Right lobe of liver (tissue), 6 donors: Measurements from ENCODE around the gene TFEB. TPM values are rescaled to one million over a fixed set of nuclear protein-coding genes. Genes with fewer than 3 reads are reported as not detected.

Source experiments
- ATAC-seq, 4 donors: fragments of 200-7000 bp; cut with Tn5 transposase; one replicate each; pipeline ENCODE4 v1.9.1; 2020; ENCODE audit warnings: mild to moderate bottlenecking in 4 of 4, moderate library complexity in 4 of 4
- DNase-seq, 3 donors: peaks; one replicate each; pipeline ENCODE4 v3.0.0-alpha.2; 2020
- H3K27ac ChIP-seq, 3 donors: fragments of 200-600 bp; one replicate each; pipeline ENCODE4 v1.8.0; 2022
- H3K27me3 ChIP-seq, 2 donors: fragments of 200-600 bp; one replicate each; pipeline ENCODE4 v1.8.0; 2022
- H3K36me3 ChIP-seq, 4 donors: fragments of 200-600 bp; sonication (generic) in 1 of 4; one replicate each; pipeline versions ENCODE4 v1.5.1 to v1.8.0; 2017 to 2022; ENCODE audit warnings: control low read depth in 1 of 4
- H3K4me1 ChIP-seq, 4 donors: fragments of 200-600 bp; sonication (generic) in 1 of 4; one replicate each; pipeline versions ENCODE4 v1.5.1 to v1.8.0; 2017 to 2022; ENCODE audit warnings: control low read depth in 1 of 4
- H3K4me3 ChIP-seq, 3 donors: fragments of 200-600 bp; one replicate each; pipeline ENCODE4 v1.8.0; 2022
- H3K9me3 ChIP-seq, 4 donors: fragments of 200-600 bp; sonication (generic) in 1 of 4; one replicate each; pipeline versions ENCODE4 v1.5.1 to v1.8.0; 2017 to 2022; ENCODE audit warnings: control low read depth in 1 of 4
- CTCF ChIP-seq, 4 donors: fragments of 200-600 bp in 3 of 4; fragments of 450-650 bp in 1 of 4; IDR thresholded peaks; one replicate each; pipeline versions ENCODE4 v1.5.1 to v1.8.0; 2016 to 2022; ENCODE audit warnings: antibody characterized with exemption in 4 of 4, mild to moderate bottlenecking in 2 of 4
- POLR2A ChIP-seq: fragments of 450-650 bp; IDR thresholded peaks from one replicate; pipeline ENCODE4 v1.6.1; 2017; ENCODE audit warnings: antibody characterized with exemption, mild to moderate bottlenecking
- WGBS: methylation state at CpG from one replicate; pipeline ENCODE4 v1.1.6; 2018; ENCODE audit warnings: low coverage, low lambda C conversion rate; ENCODE audit not compliant: insufficient coverage; ENCODE audit errors: missing lambda C conversion rate; 5-methylcytosine and 5-hydroxymethylcytosine counted together
- intact Hi-C, 2 donors: fragments of 100-400 bp; cut with DNase I; formaldehyde crosslinking; loops; one replicate each; pipeline versions ENCODE4 v1.11.2 to v1.14.1; 2022
- total RNA-seq, 6 experiments: library from RNA; depleted of rRNA in 2 of 6; stranded (reverse); fragments of >200 nt in 2 of 6; fragmentation: NEBNext Ultra II Directional in 3 of 6; extraction: Animal tissue kit (Norgen Biotek cat#: 25700) in 3 of 6; gene quantifications; one replicate each; pipeline versions ENCODE4 v1.1.0 to v1.2.4, GENCODE V29; 2016 to 2023
- donor health status: DM: no; HTN: yes; CAD: no.
- donor health status: DM: no; HTN: no; CAD: no.
- donor health status: DM: no; HTN: no; CAD: no.
- donor health status: DM: no; HTN: yes; CAD: no.
- donor health status: DM: no; HTN: yes; CAD: no.

The TFEB gene
- total RNA-seq, 6 experiments from 2014 or later: 4.5 to 9.2 (median 6.6) TPM

DNA sequence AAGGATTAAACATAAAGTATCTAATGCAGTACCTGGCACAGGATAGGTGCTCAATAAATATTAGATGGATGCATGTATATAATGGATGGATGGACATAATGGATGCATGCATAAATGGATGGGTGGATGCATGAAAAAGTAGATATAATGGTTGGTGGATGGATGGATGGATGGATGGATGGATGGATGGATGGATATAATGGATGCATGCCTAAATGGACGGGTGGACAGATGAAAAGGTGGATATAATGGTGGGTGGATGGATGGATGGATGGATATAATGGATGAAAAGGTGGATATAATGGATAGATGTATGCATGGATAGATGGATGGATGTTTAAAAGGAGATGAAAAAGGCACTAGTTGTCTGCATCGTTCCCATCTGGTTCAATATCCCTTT is 26.0 kb downstream of the TFEB start:
- no peak for ATAC-seq
- Histone ChIP-seq H3K4me1 (peaks cover 0 to 25% (median 10%) of the 10 kb centered on the region in 4 donors), H3K9me3 (no peaks in the 10 kb centered on the region), H3K27ac (no peak overlapping the region), H3K27me3 (no peaks in the 10 kb centered on the region), H3K4me3 (no peak overlapping the region), H3K36me3 (no peaks in the 10 kb centered on the region)
- TF ChIP-seq CTCF (IDR thresholded peaks at IDR 0.05) (no peak), POLR2A (no peak)
- intact Hi-C loops: no loop called here
- 90% methylated on average over 2 of the region's 2 CpGs for WGBS
- no peak for DNase-seq

GRCh38 chr6:41708856-41709255 is 26.6 kb downstream of the TFEB start:
- H3K9me3 ChIP-seq: no peaks in the 10 kb centered on the region
- H3K27ac ChIP-seq: no peak overlapping the region
- 100% methylated on average over 3 of the region's 3 CpGs for WGBS
- no peak for ATAC-seq
- intact Hi-C loops: no loop called here
- H3K27me3 ChIP-seq: no peaks in the 10 kb centered on the region
- peaks cover 0 to 25% (median 10%) of the 10 kb centered on the region in 4 donors for H3K4me1 ChIP-seq
- TF ChIP-seq POLR2A (no peak), CTCF (IDR thresholded peaks at IDR 0.05) (no peak)
- DNase-seq: peak in 1 of 3 donors; percentile 9
- no peak overlapping the region for H3K4me3 ChIP-seq
- H3K36me3 ChIP-seq: no peaks in the 10 kb centered on the region

DNA sequence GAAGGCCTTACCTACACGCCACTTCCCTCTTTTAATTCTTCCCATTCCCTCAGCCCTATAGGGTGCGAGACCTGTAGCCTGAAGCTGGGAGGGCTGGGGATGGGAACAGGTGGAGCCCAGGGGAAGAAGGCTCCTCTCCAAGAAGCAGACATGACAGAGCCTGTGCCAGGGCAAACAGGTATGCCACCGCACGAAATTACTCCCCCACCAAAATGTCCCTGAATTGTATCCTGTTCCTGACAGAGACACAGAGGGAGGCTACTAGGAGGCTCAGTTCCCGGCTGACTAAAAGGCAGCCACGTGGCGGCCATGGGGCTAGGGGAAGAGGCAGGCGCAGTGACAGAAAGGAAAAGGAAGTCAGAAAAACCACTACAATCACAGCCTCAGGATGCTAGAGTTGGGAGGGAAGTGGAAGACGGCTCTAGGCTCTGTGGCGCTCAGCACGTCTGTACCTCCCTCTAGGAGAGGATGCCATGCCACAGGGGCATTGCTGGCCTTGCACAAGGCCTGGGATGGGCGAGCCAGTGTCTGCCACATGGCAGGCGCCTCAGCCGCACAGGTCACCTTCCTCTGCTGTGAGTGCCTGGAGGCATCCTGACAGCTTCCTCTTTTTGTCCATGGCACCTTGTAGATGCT is 27.7 kb downstream of the TFEB start:
- 60% methylated on average over 8 of the region's 14 CpGs for WGBS
- H3K9me3 ChIP-seq: no peaks in the 10 kb centered on the region
- intact Hi-C loops: no loop called here
- H3K27ac ChIP-seq: peak overlapping the region in 1 of 3 donors; percentile 8
- H3K27me3 ChIP-seq: no peaks in the 10 kb centered on the region
- H3K4me1 ChIP-seq: peaks cover 0 to 13% (median 4%) of the 10 kb centered on the region in 4 donors
- TF ChIP-seq POLR2A (no peak), CTCF (IDR thresholded peaks at IDR 0.05) (no peak)
- peak; percentile 5 to 38 (median 24) for ATAC-seq
- H3K36me3 ChIP-seq: no peaks in the 10 kb centered on the region
- peak in 2 of 3 donors; percentile 48 to 63 for DNase-seq
- no peak overlapping the region for H3K4me3 ChIP-seq

DNA sequence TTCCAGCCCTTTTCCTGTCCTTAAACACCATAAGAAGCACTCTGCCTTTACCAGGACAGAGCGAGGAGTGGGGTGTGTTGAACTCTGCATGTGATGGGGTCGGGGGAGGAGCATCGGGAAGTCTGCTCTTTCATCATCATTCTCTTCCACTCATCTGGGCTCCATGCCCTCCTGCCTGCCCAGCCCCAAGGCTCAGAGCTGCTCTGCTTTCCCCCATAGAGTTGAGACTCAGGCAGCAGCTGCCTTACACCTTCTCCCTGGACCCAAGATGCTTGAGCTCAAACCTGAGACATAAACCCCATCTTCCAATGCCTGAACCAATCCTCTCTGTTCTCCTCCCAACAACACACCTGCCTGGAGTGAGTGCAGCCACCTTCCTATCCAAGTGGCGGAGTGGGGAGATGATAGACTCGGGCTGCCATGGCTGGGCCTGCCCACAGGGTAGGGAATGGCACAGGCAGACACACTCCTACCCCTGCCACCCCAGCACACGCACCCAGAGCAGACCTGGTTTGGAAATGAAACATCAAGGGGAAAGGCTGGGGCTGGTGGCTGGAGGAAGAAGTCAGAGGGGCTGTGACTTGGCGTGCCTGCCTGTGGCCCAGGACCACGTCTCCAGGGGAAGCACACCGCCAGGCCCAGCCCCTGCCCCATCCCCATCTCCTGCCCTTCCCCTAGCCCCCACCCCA is 28.4 kb downstream of the TFEB start:
- intact Hi-C loops: no loop called here
- DNase-seq (peak in 1 of 3 donors; percentile 57), ATAC-seq (peak; percentile 38 to 65 (median 50))
- Histone ChIP-seq H3K9me3 (no peaks in the 10 kb centered on the region), H3K36me3 (no peaks in the 10 kb centered on the region), H3K4me3 (no peak overlapping the region), H3K4me1 (peaks cover 0 to 7% (median under 1%) of the 10 kb centered on the region in 4 donors), H3K27ac (peak overlapping the region in 1 of 3 donors; percentile 8), H3K27me3 (no peaks in the 10 kb centered on the region)
- no peak for TF ChIP-seq POLR2A
- TF ChIP-seq CTCF (IDR thresholded peaks at IDR 0.05): no peak
- 62% methylated on average over 6 of the region's 9 CpGs for WGBS
